Esophagus squamous epithelium (tissue), 5 donors: ENCODE results near the gene LMF1. TPM values are rescaled to one million over a fixed set of nuclear protein-coding genes. Genes with fewer than 3 reads are reported as not detected.

Source experiments
- DNase-seq: peaks from one replicate; lab custom pipeline; 2025; lab: John Stamatoyannopoulos, UW
- H3K27ac ChIP-seq, 4 donors: fragments of 200-600 bp; sonication (generic); one replicate each; pipeline ENCODE4 v1.5.1; 2016 to 2019; ENCODE audit warnings: mild to moderate bottlenecking in 1 of 4
- H3K27me3 ChIP-seq, 4 donors: fragments of 200-600 bp; sonication (generic); 1 replicate in 3 of 4; 2 replicates in 1 of 4; pipeline versions ENCODE4 v1.5.1 to v1.6.0; 2017 to 2021; ENCODE audit warnings: antibody characterized with exemption in 1 of 4
- H3K36me3 ChIP-seq, 3 donors: fragments of 200-600 bp; sonication (generic); one replicate each; pipeline ENCODE4 v1.5.1; 2016 to 2019
- H3K4me1 ChIP-seq, 3 donors: fragments of 200-600 bp; sonication (generic); one replicate each; pipeline ENCODE4 v1.5.1; 2017 to 2019
- H3K4me3 ChIP-seq, 4 donors: fragments of 200-600 bp; sonication (generic); 1 replicate in 3 of 4; 2 replicates in 1 of 4; pipeline ENCODE4 v1.5.1; 2016 to 2019; ENCODE audit warnings: mild to moderate bottlenecking in 2 of 4, moderate library complexity in 1 of 4
- H3K9me3 ChIP-seq, 3 donors: fragments of 200-600 bp; sonication (generic); one replicate each; pipeline ENCODE4 v1.5.1; 2016 to 2019
- CTCF ChIP-seq, 6 experiments: fragments of 450-650 bp in 4 of 6; fragments of 200-600 bp in 2 of 6; sonication (generic) in 2 of 6; IDR thresholded peaks; one replicate each; pipeline ENCODE4 v1.5.1; 2016 to 2019; ENCODE audit warnings: antibody characterized with exemption in 6 of 6, mild to moderate bottlenecking in 4 of 6, moderate library complexity in 4 of 6
- POLR2A ChIP-seq, 4 donors: fragments of 450-650 bp; IDR thresholded peaks; one replicate each; pipeline ENCODE4 v1.6.1; 2017; ENCODE audit warnings: antibody characterized with exemption in 4 of 4, mild to moderate bottlenecking in 4 of 4, moderate library complexity in 3 of 4
- WGBS, 2 donors: methylation state at CpG; one replicate each; pipeline ENCODE4 v1.1.5; 2018; 5-methylcytosine and 5-hydroxymethylcytosine counted together
- intact Hi-C: fragments of 100-400 bp; cut with DNase I; formaldehyde crosslinking; loops from one replicate; pipeline ENCODE4 v1.15.0; 2022
- total RNA-seq, 4 donors: library from RNA; depleted of rRNA; stranded (reverse); fragments of >200 nt; gene quantifications; one replicate each; pipeline ENCODE4 v1.1.0, GENCODE V29; 2016
- donor health status: DM: yes; HTN: yes; CAD: no.

Gene LMF1
- total RNA-seq, 4 donors from 2014 or later, result 13.3 to 34.4 (median 23.8) TPM

GRCh38 chr16:825341-826061 is 145.3 kb downstream of the LMF1 start:
- peaks cover 0 to 68% (median 0%) of the 10 kb centered on the region in 4 donors for H3K27me3 ChIP-seq
- WGBS, 2 donors, result 59 to 60% methylated on average over 14 to 15 of the region's 36 CpGs
- H3K36me3 ChIP-seq, result no peaks in the 10 kb centered on the region
- intact Hi-C loops, result no loop called here
- TF ChIP-seq POLR2A (IDR thresholded peaks at IDR 0.05) (no peak), CTCF (IDR thresholded peaks at IDR 0.05) (no peak)
- DNase-seq, result no peak
- H3K4me3 ChIP-seq, result peak overlapping the region in 2 of 4 donors; percentile 15 to 19
- peaks cover 0 to 13% (median 6%) of the 10 kb centered on the region in 3 donors for H3K4me1 ChIP-seq
- no peak overlapping the region for H3K27ac ChIP-seq
- no peaks in the 10 kb centered on the region for H3K9me3 ChIP-seq

DNA sequence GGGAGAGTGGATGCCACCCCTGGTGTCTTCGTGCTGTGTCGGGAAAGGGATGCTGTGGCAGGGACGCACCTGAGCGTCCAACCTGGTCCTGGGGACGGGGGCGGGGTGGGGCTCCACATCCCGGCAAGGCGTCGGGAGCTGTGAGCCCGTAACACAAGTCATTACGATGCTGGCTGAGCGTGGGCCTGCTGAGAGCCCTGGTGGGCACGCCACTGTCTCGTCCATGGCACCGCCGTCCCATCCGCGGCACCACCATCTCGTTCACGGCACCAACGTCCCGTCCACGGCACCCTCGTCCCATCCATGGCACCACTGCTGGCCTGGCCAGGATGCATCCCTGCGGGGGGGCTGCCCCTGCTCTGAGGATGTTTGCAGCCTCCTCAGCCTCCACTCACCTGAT is 146.2 kb downstream of the LMF1 start:
- TF ChIP-seq POLR2A (IDR thresholded peaks at IDR 0.05) (no peak), CTCF (IDR thresholded peaks at IDR 0.05) (no peak)
- no peaks in the 10 kb centered on the region for H3K9me3 ChIP-seq
- no peak overlapping the region for H3K27ac ChIP-seq
- no peaks in the 10 kb centered on the region for H3K36me3 ChIP-seq
- intact Hi-C loops, result no loop called here
- peaks cover 0 to 77% (median 0%) of the 10 kb centered on the region in 4 donors for H3K27me3 ChIP-seq
- no peak overlapping the region for H3K4me3 ChIP-seq
- DNase-seq, result no peak
- H3K4me1 ChIP-seq, result peaks cover 0 to 13% (median 6%) of the 10 kb centered on the region in 3 donors
- 63 to 68% methylated on average over 5 of the region's 25 CpGs for WGBS, 2 donors

GRCh38 chr16:824194-824593 is 146.6 kb downstream of the LMF1 start:
- Histone ChIP-seq H3K27me3 (peaks cover 0 to 80% (median 0%) of the 10 kb centered on the region in 4 donors), H3K4me3 (no peak overlapping the region), H3K27ac (no peak overlapping the region), H3K36me3 (no peaks in the 10 kb centered on the region), H3K9me3 (no peaks in the 10 kb centered on the region), H3K4me1 (peaks cover 0 to 13% (median 6%) of the 10 kb centered on the region in 3 donors)
- intact Hi-C loops, result no loop called here
- TF ChIP-seq CTCF (IDR thresholded peaks at IDR 0.05) (no peak), POLR2A (IDR thresholded peaks at IDR 0.05) (no peak)
- WGBS, 2 donors, result 72 to 87% methylated on average over 12 to 14 of the region's 22 CpGs
- DNase-seq, result no peak

GRCh38 chr16:822909-823297 is 147.9 kb downstream of the LMF1 start:
- DNase-seq, result no peak
- Histone ChIP-seq H3K9me3 (no peaks in the 10 kb centered on the region), H3K4me1 (peaks cover 0 to 13% (median 6%) of the 10 kb centered on the region in 3 donors), H3K36me3 (no peaks in the 10 kb centered on the region), H3K27me3 (peaks cover 0 to 90% (median 0%) of the 10 kb centered on the region in 4 donors), H3K4me3 (no peak overlapping the region), H3K27ac (no peak overlapping the region)
- TF ChIP-seq POLR2A (IDR thresholded peaks at IDR 0.05), result no peak
- no peak for TF ChIP-seq CTCF (IDR thresholded peaks at IDR 0.05)
- 76 to 78% methylated on average over 6 to 8 of the region's 9 CpGs for WGBS, 2 donors
- intact Hi-C loops, result no loop called here

DNA sequence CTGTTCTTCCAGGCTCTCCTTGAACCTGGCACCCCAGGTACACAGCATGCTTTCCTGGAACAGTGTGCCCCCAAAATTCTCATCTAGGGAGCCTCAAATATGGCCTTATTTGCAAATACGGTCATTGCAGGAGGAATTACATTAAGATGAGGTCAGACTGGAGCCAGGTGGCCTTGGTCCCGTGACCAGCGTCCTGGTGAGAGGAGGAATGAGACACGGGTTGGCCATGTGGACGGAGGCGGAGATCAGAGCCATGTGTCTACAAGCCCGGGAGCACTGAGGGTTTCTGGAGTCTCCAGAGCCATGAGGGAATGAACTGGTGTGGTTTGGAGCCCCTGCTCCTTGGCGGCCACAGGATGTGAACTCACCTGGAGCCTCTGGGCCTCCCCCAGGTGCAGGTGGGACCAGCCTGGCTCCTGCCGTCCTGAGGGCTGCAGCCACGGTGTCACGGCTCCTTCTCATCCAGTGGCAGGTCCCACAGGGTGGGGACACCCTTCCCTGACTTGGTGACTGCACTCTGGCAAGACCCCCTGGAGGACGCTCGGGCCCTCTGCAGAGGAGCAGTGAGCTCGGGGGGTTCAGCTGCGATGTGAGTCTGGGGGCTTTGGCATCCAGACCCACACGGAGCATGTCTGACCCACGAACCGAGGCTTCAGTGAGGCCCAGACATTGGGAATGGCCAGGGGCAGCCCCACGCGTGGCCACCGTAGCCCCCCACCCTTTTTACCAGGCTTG is 148.4 kb downstream of the LMF1 start:
- Histone ChIP-seq H3K27me3 (peaks cover 0 to 94% (median 2%) of the 10 kb centered on the region in 4 donors), H3K4me1 (peaks cover 0 to 13% (median 6%) of the 10 kb centered on the region in 3 donors), H3K9me3 (no peaks in the 10 kb centered on the region), H3K4me3 (no peak overlapping the region), H3K36me3 (no peaks in the 10 kb centered on the region), H3K27ac (no peak overlapping the region)
- no peak for DNase-seq
- intact Hi-C loops, result no loop called here
- 65 to 91% methylated on average over 11 to 12 of the region's 21 CpGs for WGBS, 2 donors
- TF ChIP-seq CTCF (IDR thresholded peaks at IDR 0.05) (no peak), POLR2A (IDR thresholded peaks at IDR 0.05) (no peak)
